NCI-H2171 treated with DMSO at 0.1 percent for 48 hours (cell line): ENCODE data around the gene HACE1.
"Not testable (repeated sequence)": the region's sequence is repeated elsewhere in the genome, so short reads cannot be mapped to it uniquely, and the experiment has no call there.

Source experiments
- DNase-seq: peaks from one replicate; lab custom pipeline; 2025; lab: John Stamatoyannopoulos, UW

Gene HACE1, protein sequence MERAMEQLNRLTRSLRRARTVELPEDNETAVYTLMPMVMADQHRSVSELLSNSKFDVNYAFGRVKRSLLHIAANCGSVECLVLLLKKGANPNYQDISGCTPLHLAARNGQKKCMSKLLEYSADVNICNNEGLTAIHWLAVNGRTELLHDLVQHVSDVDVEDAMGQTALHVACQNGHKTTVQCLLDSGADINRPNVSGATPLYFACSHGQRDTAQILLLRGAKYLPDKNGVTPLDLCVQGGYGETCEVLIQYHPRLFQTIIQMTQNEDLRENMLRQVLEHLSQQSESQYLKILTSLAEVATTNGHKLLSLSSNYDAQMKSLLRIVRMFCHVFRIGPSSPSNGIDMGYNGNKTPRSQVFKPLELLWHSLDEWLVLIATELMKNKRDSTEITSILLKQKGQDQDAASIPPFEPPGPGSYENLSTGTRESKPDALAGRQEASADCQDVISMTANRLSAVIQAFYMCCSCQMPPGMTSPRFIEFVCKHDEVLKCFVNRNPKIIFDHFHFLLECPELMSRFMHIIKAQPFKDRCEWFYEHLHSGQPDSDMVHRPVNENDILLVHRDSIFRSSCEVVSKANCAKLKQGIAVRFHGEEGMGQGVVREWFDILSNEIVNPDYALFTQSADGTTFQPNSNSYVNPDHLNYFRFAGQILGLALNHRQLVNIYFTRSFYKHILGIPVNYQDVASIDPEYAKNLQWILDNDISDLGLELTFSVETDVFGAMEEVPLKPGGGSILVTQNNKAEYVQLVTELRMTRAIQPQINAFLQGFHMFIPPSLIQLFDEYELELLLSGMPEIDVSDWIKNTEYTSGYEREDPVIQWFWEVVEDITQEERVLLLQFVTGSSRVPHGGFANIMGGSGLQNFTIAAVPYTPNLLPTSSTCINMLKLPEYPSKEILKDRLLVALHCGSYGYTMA

DNA sequence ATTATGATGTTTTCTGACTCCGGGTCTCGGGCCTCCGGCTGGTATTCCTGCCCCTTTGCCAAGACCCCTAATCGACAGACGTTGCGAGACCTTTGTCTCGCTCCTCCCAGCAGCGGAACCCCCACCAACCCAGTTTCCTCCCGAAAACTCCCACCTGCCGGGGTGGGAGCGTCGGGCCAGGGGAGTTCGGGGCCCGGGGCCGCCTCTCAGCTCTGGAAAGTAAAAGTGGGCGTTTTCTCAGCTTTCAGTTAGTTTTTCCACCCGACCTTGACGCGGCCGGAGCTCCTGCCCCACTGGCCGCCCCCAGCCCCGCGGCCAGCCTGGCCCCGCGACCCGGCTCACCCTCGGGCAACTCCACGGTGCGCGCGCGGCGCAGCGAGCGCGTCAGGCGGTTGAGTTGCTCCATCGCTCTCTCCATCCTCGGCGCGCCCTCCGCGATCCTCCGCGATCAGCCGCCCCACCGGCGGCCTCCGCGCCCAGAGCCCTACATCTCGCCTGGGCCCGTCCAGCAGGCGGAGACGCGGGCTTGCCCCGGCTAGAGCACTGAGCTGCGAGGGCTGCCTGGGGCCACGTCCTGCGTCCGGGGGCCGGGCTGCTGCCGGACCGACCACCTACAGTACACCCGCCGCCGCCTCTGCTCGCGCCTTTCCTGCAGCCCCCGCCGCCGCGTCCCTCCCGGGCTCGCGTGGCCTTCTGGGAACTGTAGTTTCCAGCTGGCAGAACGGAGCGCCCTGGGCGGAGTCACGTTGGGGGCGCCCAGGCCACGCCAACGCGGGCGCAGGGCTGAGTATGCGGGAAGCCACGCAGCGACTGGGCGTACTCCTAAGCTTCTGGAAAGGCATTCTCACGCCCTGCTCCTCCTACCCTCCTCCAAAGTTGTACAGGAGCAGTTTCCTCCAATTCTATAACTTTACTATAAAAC lies at the start of gene HACE1:
Gene HACE1 (minus strand): TSS at position 695 of the 922 bp plus-strand sequence. CDS start 277 bp downstream, at position 418.
- peak; percentile 94 for DNase-seq

- no peak for DNase-seq
Measured at GRCh38 chr6:104908888-104909525, 49.3 kb upstream of the HACE1 start.

GRCh38 chr6:104908031-104908887 lies 48.5 kb upstream of the HACE1 start:
- DNase-seq = no peak

DNA sequence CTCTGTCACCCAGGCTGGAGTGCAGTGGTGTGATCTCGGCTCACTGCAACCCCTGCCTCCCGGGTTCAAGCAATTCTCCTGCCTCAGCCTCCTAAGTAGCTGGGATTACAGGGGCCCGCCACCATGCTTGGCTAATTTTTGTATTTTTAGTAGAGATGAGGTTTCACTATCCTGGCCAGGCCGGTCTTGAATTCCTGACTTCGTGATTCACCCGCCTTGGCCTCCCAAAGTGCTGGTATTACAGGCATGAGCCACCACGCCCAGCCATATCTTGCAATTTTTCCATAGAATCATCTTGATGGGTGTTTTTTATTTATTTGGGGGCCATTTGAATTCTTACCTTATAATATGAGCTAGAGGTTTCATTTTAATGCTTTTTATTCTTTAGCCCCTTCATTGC lies 39.2 kb upstream of the HACE1 start:
- not testable (repeated sequence) for DNase-seq

DNA sequence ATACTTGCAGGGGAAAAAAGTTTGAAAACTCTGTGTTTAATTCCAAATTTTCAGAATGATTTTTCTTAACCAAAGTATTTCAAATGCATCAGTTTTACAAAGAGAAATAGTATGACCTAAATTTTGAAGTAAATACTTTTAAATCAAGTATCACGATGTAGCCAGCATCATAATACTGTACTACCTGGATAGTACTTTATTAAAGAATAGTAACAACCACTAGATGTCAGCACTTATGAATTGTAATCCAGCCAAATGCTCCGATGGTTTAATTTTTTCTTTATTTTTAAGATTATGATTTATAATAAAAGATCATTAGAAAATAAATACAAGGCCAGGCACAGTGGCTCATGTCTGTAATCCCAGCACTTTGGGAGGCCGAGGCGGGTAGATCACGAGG lies 37.2 kb upstream of the HACE1 start:
- DNase-seq = peak; percentile 29

DNA sequence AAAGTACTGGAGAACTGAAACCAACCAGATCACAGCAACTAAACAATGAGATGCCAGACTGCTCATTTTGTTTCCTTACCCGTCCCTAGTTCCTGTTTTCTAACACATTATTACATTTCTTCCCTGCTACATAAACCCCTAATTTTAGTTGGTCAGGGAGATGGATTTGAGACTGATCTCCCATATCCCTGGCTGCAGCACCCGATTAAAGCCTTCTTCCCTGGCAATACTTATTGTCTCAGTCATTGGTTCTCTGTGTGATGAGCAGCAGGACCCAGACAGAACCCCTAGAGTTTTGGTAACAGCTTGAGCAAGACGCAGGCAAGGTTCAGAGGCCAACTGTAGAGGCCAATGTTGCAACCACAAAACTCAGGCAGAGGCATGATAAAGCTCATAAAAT lies 28.3 kb upstream of the HACE1 start:
- DNase-seq = no peak

DNA sequence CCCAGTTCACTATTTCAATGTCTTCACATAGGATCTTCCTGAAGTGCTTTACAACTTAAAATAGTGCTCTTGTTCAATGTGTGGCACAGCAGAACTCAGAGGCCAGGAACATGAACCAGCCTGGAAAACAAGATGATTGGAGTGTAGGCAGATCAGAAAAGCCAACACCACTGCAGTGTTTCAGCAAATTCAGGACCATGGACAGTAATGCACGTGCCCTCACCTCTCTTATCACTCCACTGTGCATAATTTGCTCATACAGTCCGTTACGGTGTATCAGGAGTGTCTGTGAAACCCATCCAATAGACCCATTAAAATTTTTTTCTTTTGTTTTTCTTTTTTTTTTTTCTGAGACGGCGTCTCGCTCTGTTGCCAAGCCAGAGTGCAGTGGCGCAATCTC lies 27.6 kb upstream of the HACE1 start:
- DNase-seq = no peak

DNA sequence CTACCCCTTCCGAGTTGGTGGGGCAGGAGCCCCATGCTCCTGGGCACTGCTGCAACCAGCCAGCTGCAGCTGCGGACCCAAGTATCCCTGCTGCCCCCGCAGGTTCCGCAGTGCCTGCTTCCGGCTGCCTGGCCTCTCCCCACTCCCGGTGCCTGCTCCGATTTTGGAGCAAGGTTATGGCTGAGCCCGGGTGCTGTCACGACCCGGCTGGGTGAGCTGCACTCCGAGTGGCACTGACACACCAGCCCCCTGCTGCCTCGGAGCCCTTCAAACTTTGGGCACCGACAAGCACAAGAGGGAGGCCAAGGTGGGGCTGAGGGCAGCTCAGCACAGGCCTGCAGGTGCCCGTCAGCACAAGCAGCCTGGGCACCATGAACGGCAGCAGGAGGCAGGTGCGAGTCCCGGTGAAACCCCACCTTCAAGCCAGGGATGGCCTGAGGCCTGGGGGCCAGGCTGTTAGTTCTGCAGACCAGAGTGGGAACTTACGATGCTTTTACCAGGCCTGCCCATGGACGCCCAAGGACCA lies 25.9 kb upstream of the HACE1 start:
- no peak for DNase-seq

- DNase-seq = no peak
Measured at GRCh38 chr6:104884867-104885517, 25.3 kb upstream of the HACE1 start.

- DNase-seq = no peak
Measured at GRCh38 chr6:104881964-104882668, 22.4 kb upstream of the HACE1 start.

GRCh38 chr6:104862456-104862855 lies 2.7 kb upstream of the HACE1 start:
- no peak for DNase-seq

DNA sequence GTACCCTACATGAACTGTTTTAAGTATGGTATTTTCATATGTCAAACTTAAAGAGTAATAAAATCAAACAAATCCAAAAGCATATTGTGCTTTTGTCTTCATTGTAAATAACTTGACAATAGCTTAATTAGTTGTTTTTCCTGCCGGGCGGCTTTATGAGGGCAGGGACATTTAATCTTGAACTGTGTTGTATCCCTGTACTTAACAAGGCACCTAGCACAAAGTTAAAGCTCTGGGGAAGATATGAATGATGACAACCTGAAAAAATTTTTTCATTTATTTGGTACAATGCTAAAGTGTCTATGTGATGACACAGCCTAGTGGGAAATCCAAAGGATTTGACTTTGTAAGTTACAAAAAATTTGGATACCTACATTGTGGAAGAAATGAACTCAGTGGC lies 502 bp upstream of the HACE1 start:
- DNase-seq = no peak

GRCh38 chr6:104858642-104859041 lies 1.1 kb downstream of the HACE1 start:
- no peak for DNase-seq

DNA sequence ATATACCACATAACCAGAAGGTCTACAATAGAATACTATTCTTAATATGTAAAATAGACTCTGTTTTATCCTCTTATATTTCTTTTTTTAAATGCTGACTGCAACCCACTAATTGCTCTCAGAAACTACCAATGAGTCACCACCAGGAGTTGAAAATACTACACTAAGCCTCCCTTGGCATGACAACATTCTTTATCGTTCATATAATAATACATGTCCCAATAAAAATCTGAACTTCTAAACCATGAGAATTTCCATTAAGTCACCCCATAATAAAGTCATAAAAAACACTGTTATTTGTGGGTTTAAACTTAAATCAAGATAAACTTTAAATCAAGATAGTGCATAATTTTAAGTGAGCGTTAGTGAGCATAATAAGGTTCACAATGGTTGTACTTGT lies 4.2 kb downstream of the HACE1 start:
- DNase-seq = no peak

DNA sequence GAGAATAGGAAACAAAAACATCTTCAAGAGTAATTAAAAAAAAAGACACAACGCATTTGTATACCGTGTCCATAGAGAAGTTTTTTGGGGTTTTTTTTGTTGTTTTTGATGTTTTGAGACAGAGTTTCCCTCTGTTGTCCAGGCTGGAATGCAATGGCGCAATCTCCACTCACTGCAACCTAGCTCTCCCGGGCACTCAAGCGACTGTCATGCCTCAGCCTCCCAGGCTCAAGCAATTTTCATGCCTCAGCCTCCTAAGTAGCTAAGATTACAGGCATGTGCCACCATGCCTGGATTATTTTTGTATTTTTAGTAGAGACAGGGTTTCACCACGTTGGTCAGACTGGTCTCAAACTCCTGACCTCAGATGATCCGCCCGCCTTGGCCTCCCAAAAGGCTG lies 12.0 kb downstream of the HACE1 start:
- DNase-seq = not testable (repeated sequence)

GRCh38 chr6:104843229-104843628 lies 16.5 kb downstream of the HACE1 start:
- DNase-seq = no peak

- no peak for DNase-seq
Measured at GRCh38 chr6:104837158-104837557, 22.6 kb downstream of the HACE1 start.

- not testable (repeated sequence) for DNase-seq
Measured at GRCh38 chr6:104836479-104837020, 23.2 kb downstream of the HACE1 start.

- no peak for DNase-seq
Measured at GRCh38 chr6:104835782-104836181, 23.9 kb downstream of the HACE1 start.
